SK-N-SH (cell line): ENCODE measurements around the gene LBR.

Source experiments
- CTCF ChIP-seq: fragments of 200-600 bp; sonication (generic); IDR thresholded peaks from 2 replicates; pipeline ENCODE4 v1.6.1; 2017; ENCODE audit warnings: antibody characterized with exemption, mild to moderate bottlenecking, moderate library complexity
- ELF1 ChIP-seq: IDR thresholded peaks from 2 replicates; pipeline ENCODE4 v1.4.0; 2012
- FOXM1 ChIP-seq: IDR thresholded peaks from 2 replicates; pipeline ENCODE4 v1.4.0; 2012; ENCODE audit warnings: low read depth, mild to moderate bottlenecking
- JUND ChIP-seq: IDR thresholded peaks from 2 replicates; pipeline ENCODE4 v1.4.0; 2012
- MXI1 ChIP-seq: IDR thresholded peaks from 2 replicates; pipeline ENCODE4 v1.6.1; 2012; ENCODE audit warnings: mild to moderate bottlenecking, low read depth, low read length, improper control_type of control experiment
- RAD21 ChIP-seq: IDR thresholded peaks from 2 replicates; pipeline ENCODE4 v1.6.1; 2012; ENCODE audit warnings: mild to moderate bottlenecking, low read length
- RFX5 ChIP-seq: IDR thresholded peaks from 2 replicates; pipeline ENCODE4 v1.6.1; 2012; ENCODE audit warnings: mild to moderate bottlenecking, improper control_type of control experiment, low read length
- SIN3A ChIP-seq: IDR thresholded peaks from 2 replicates; pipeline ENCODE4 v1.6.1; 2012; ENCODE audit warnings: low read depth, mild to moderate bottlenecking, low read length, moderate library complexity, borderline replicate concordance
- SMC3 ChIP-seq: IDR thresholded peaks from 2 replicates; pipeline ENCODE4 v1.6.1; 2012; ENCODE audit warnings: low read depth, low read length, improper control_type of control experiment
- TF ChIP-seq, protein P1 (sequence below): IDR thresholded peaks from 2 replicates; pipeline ENCODE4 v1.4.0; 2012; ENCODE audit warnings: low read depth, borderline replicate concordance
- TF ChIP-seq, protein P2 (sequence below): IDR thresholded peaks from 2 replicates; pipeline ENCODE4 v1.6.1; 2012; ENCODE audit warnings: mild to moderate bottlenecking, low read depth, low read length, moderate library complexity
- TF ChIP-seq, protein P3 (sequence below): IDR thresholded peaks from 2 replicates; pipeline ENCODE4 v1.4.0; 2012; ENCODE audit warnings: low read depth

DNA sequence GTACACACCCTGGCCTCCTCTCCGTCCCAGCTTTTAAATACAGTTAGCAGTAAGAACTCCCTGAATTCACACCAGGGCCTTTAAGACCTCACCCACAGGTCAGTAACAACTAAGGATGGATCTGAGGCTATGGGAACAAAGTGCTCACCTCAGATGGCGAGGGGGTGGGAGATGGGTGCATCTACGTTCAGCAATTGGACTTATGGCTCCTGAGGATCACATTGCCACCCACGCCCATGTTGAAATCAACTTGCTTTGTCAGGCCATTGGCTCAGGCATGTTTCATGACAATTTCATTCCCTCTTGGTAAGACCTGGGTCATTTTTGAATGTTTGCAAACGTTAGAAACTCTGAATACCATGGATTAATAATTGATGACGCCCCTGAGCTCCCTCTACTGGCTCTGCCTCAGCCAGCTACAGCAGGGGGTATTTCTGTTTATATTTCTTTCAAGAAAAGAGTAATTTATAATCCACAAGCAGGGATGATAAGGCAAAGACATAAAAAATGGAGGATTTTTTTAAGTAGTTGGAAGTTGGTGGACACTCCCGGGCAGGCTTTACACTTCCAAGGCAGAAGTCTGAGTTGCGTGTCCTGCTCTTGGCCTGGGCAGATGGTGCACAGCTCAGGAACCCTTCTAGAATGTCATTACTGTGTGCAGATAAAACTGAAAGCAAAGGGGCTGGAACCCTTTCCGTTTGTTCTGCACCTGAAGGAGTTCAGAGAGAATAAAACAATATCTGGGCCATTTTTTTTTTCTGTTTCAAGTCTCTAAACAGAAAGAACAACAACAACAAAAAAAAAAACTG lies 13.7 kb upstream of the LBR start:
- TF ChIP-seq FOXM1 (no peak), SMC3 (no peak), RFX5 (no peak), CTCF (peak; percentile 33; the same call in 1 of the 2 replicates), MXI1 (no peak), ELF1 (no peak), SIN3A (no peak), JUND (no peak), RAD21 (no peak)
- TF ChIP-seq, protein P1, sequence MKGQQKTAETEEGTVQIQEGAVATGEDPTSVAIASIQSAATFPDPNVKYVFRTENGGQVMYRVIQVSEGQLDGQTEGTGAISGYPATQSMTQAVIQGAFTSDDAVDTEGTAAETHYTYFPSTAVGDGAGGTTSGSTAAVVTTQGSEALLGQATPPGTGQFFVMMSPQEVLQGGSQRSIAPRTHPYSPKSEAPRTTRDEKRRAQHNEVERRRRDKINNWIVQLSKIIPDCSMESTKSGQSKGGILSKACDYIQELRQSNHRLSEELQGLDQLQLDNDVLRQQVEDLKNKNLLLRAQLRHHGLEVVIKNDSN = no peak
- TF ChIP-seq, protein P2, sequence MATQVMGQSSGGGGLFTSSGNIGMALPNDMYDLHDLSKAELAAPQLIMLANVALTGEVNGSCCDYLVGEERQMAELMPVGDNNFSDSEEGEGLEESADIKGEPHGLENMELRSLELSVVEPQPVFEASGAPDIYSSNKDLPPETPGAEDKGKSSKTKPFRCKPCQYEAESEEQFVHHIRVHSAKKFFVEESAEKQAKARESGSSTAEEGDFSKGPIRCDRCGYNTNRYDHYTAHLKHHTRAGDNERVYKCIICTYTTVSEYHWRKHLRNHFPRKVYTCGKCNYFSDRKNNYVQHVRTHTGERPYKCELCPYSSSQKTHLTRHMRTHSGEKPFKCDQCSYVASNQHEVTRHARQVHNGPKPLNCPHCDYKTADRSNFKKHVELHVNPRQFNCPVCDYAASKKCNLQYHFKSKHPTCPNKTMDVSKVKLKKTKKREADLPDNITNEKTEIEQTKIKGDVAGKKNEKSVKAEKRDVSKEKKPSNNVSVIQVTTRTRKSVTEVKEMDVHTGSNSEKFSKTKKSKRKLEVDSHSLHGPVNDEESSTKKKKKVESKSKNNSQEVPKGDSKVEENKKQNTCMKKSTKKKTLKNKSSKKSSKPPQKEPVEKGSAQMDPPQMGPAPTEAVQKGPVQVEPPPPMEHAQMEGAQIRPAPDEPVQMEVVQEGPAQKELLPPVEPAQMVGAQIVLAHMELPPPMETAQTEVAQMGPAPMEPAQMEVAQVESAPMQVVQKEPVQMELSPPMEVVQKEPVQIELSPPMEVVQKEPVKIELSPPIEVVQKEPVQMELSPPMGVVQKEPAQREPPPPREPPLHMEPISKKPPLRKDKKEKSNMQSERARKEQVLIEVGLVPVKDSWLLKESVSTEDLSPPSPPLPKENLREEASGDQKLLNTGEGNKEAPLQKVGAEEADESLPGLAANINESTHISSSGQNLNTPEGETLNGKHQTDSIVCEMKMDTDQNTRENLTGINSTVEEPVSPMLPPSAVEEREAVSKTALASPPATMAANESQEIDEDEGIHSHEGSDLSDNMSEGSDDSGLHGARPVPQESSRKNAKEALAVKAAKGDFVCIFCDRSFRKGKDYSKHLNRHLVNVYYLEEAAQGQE = no peak
- TF ChIP-seq, protein P3, sequence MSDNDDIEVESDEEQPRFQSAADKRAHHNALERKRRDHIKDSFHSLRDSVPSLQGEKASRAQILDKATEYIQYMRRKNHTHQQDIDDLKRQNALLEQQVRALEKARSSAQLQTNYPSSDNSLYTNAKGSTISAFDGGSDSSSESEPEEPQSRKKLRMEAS = no peak
